IMR-90 (cell line): ENCODE data around the gene RBL2. TPM values are rescaled to one million over a fixed set of nuclear protein-coding genes. Genes with fewer than 3 reads are reported as not detected.

Source experiments
- ATAC-seq: fragments of 200-7000 bp; cut with Tn5 transposase; 2 replicates; pipeline ENCODE4 v1.9.1; 2020; ENCODE audit warnings: low read depth, mild to moderate bottlenecking, moderate library complexity
- BruUV-seq: library from RNA; stranded (reverse); fragments of 400-500 nt; replicated peaks from 2 replicates; lab custom pipeline; 2021; lab: Mats Ljungman, UMichigan
- CTCF ChIA-PET: fragments of 300-600 bp; formaldehyde crosslinking; extraction: SDS; loops from one replicate; lab custom pipeline; 2021; ENCODE audit warnings: antibody characterized with exemption; lab: Yijun Ruan, JAX
- POLR2A ChIA-PET: fragments of 300-600 bp; sonication (Branson Sonifier 250); formaldehyde crosslinking; loops from one replicate; lab custom pipeline; 2022; ENCODE audit warnings: antibody characterized with exemption; ENCODE audit not compliant: unreplicated experiment; lab: Charles Lee
- DNase-seq: peaks from one replicate; pipeline ENCODE4 v3.0.0; 2013
- H2AFZ ChIP-seq: replicated peaks from 2 replicates; pipeline ENCODE3; 2013; ENCODE audit warnings: low read length, mild to moderate bottlenecking; ENCODE audit not compliant: poor library complexity
- H2AK5ac ChIP-seq: 2 replicates; pipeline ENCODE4 v1.6.1; 2013; ENCODE audit warnings: low read depth, low read length, inconsistent platforms
- H2AK9ac ChIP-seq: replicated peaks from 2 replicates; pipeline ENCODE3; 2013; ENCODE audit warnings: mild to moderate bottlenecking, low read depth, low read length, moderate library complexity; ENCODE audit not compliant: poor library complexity
- H2BK120ac ChIP-seq: 2 replicates; pipeline ENCODE4 v1.6.1; 2013; ENCODE audit warnings: low read depth, low read length, inconsistent platforms
- H2BK15ac ChIP-seq: 3 replicates; pipeline ENCODE4 v1.6.1; 2013; ENCODE audit warnings: low read depth, low read length, inconsistent platforms
- H2BK20ac ChIP-seq: 2 replicates; pipeline ENCODE4 v1.6.1; 2013; ENCODE audit warnings: low read depth, mild to moderate bottlenecking, inconsistent platforms, low read length, moderate library complexity
- H2BK5ac ChIP-seq: 2 replicates; pipeline ENCODE4 v1.6.1; 2013; ENCODE audit warnings: mild to moderate bottlenecking, low read depth, low read length, inconsistent platforms; ENCODE audit not compliant: poor library complexity, severe bottlenecking
- H3K14ac ChIP-seq: replicated peaks from 2 replicates; pipeline ENCODE4 v1.6.1; 2013; ENCODE audit warnings: low read depth, low read length, inconsistent platforms
- H3K18ac ChIP-seq: 2 replicates; pipeline ENCODE4 v1.6.1; 2013; ENCODE audit warnings: low read depth, low read length, control low read depth
- H3K23ac ChIP-seq: 2 replicates; pipeline ENCODE4 v1.6.1; 2013; ENCODE audit warnings: low read depth, low read length, inconsistent platforms
- H3K27ac ChIP-seq: 2 replicates; pipeline ENCODE4 v1.5.1; 2013; ENCODE audit warnings: mild to moderate bottlenecking, control low read depth, low read length; ENCODE audit not compliant: insufficient read depth
- H3K27me3 ChIP-seq: 2 replicates; pipeline ENCODE4 v1.6.1; 2013; ENCODE audit warnings: low read length; ENCODE audit not compliant: control insufficient read depth, insufficient read depth
- H3K36me3 ChIP-seq: 2 replicates; pipeline ENCODE4 v1.6.1; 2013; ENCODE audit warnings: low read length, mixed read lengths; ENCODE audit not compliant: control insufficient read depth, insufficient read depth
- H3K4ac ChIP-seq: 2 replicates; pipeline ENCODE4 v1.6.1; 2013; ENCODE audit warnings: low read depth, low read length, inconsistent platforms
- H3K4me1 ChIP-seq: 2 replicates; pipeline ENCODE4 v1.6.1; 2013; ENCODE audit warnings: low read length, mixed read lengths; ENCODE audit not compliant: control insufficient read depth, insufficient read depth
- H3K4me2 ChIP-seq: 2 replicates; pipeline ENCODE4 v1.6.1; 2013; ENCODE audit warnings: low read depth, mild to moderate bottlenecking, control low read depth, low read length, moderate library complexity
- H3K4me3 ChIP-seq: 2 replicates; pipeline ENCODE4 v1.5.1; 2013; ENCODE audit warnings: low read depth, mild to moderate bottlenecking, control low read depth, low read length, moderate library complexity; ENCODE audit not compliant: insufficient read depth
- H3K56ac ChIP-seq: 2 replicates; pipeline ENCODE4 v1.6.1; 2013; ENCODE audit warnings: low read length, inconsistent platforms; ENCODE audit not compliant: insufficient read depth; ENCODE audit errors: extremely low read depth
- H3K79me1 ChIP-seq, 2 experiments: 2 replicates each; pipeline ENCODE4 v1.6.1; 2013; ENCODE audit warnings: low read length in 2 of 2, inconsistent platforms in 1 of 2, low read depth in 1 of 2
- H3K9ac ChIP-seq: 2 replicates; pipeline ENCODE4 v1.6.1; 2013; ENCODE audit warnings: low read depth, low read length, control low read depth
- H3K9me1 ChIP-seq: 2 replicates; pipeline ENCODE4 v1.6.1; 2013; ENCODE audit warnings: low read length, inconsistent platforms; ENCODE audit not compliant: insufficient read depth
- H3K9me3 ChIP-seq: 2 replicates; pipeline ENCODE4 v1.6.1; 2013; ENCODE audit warnings: low read length; ENCODE audit not compliant: control insufficient read depth, insufficient read depth
- H4K20me1 ChIP-seq: 2 replicates; pipeline ENCODE4 v1.6.1; 2013; ENCODE audit warnings: low read length, inconsistent platforms; ENCODE audit not compliant: insufficient read depth
- H4K5ac ChIP-seq: 2 replicates; pipeline ENCODE4 v1.6.1; 2013; ENCODE audit warnings: mild to moderate bottlenecking, low read depth, low read length, control low read depth
- H4K8ac ChIP-seq, 2 experiments: 2 replicates each; pipeline ENCODE4 v1.6.1; 2013; ENCODE audit warnings: low read depth in 2 of 2, low read length in 2 of 2, control low read depth in 1 of 2, inconsistent platforms in 1 of 2
- H4K91ac ChIP-seq: 2 replicates; pipeline ENCODE4 v1.6.1; 2013; ENCODE audit warnings: low read depth, low read length, inconsistent platforms; ENCODE audit not compliant: insufficient read depth
- CEBPB ChIP-seq: IDR thresholded peaks from 2 replicates; pipeline ENCODE4 v1.6.1; 2012; ENCODE audit warnings: low read depth, low read length, improper control_type of control experiment
- CTCF ChIP-seq: conservative IDR thresholded peaks from 2 replicates; pipeline ENCODE4 v1.5.1; 2012; ENCODE audit warnings: mild to moderate bottlenecking, low read depth, low read length, improper control_type of control experiment
- WGBS, 2 experiments: methylation state at CpG; one replicate each; pipeline versions ENCODE4 v1.1.5 to v1.1.7; 2013; ENCODE audit warnings: missing lambda C conversion rate in 2 of 2; ENCODE audit not compliant: insufficient read length in 1 of 2; ENCODE audit errors: extremely low coverage in 2 of 2; 5-methylcytosine and 5-hydroxymethylcytosine counted together
- dilution Hi-C: fragments of 300-500 bp; cut with HindIII; formaldehyde crosslinking; loops from one replicate; pipeline ENCODE4 v1.14.3; 2018; ENCODE audit warnings: low sequenced_read_pairs; ENCODE audit not compliant: unreplicated experiment
- in situ Hi-C: fragments of 300-500 bp; cut with MboI; formaldehyde crosslinking; loops from 3 replicates; pipeline ENCODE4 v1.14.3; 2019; ENCODE audit warnings: low sequenced_read_pairs, inconsistent platforms, mixed read lengths
- intact Hi-C: fragments of 100-400 bp; cut with micrococcal nuclease; formaldehyde crosslinking; loops from 2 replicates; pipeline ENCODE4 v1.10.0; 2022
- polyA plus RNA-seq, 3 experiments: library from polyadenylated mRNA; depleted of rRNA; stranded (reverse); fragments of >200 nt; gene quantifications; 2 replicates each; pipeline ENCODE4 v1.2.3, GENCODE V29; 2012; ENCODE audit warnings: low replicate concordance in 1 of 3
- total RNA-seq: library from RNA; depleted of rRNA; stranded (reverse); fragments of >200 nt; gene quantifications from 2 replicates; pipeline ENCODE4 v1.2.3, GENCODE V29; 2012

The RBL2 gene
- total and polyA plus RNA-seq, 2 of the 4 experiments (the other 2 are of a cell fraction), result 19.7 to 23.4 TPM

GRCh38 chr16:53429221-53429943 is 4.9 kb upstream of the RBL2 start:
- no peaks in the 10 kb centered on the region for H3K27me3 ChIP-seq
- H2AFZ ChIP-seq, result no peak overlapping the region
- H3K4me2 ChIP-seq, result no peak overlapping the region
- H3K56ac ChIP-seq, result no peak overlapping the region
- no peak overlapping the region for H4K8ac ChIP-seq
- WGBS, 2 experiments, result no CpG with 5 or more reads among the region's 4 CpGs
- intact Hi-C loops (no loop called here), in situ Hi-C loops (loop anchor here (25.0 kb wide), 1 partner anchor 367 kb away; the partner anchor contains the start of genes CHD9 and CHD9NB), dilution Hi-C loops (no loop called here)
- H4K20me1 ChIP-seq, result no peaks in the 10 kb centered on the region
- H3K14ac ChIP-seq, result no peak overlapping the region
- H3K4me1 ChIP-seq, result no peaks in the 10 kb centered on the region
- H3K4me3 ChIP-seq, result no peak overlapping the region
- TF ChIP-seq CTCF, result no peak
- TF ChIP-seq CEBPB, result peak; percentile 40
- no peak overlapping the region for H4K5ac ChIP-seq
- POLR2A ChIA-PET, result no interaction called here
- BruUV-seq, result no TSS peak
- H3K9ac ChIP-seq, result no peak overlapping the region
- H2BK120ac ChIP-seq, result no peak overlapping the region
- ATAC-seq (peak; percentile 14; the same call in 1 of the 2 replicates), DNase-seq (peak; percentile 79)
- H3K9me1 ChIP-seq, result 0 out of 2 replicates have a peak, but pooled peaks cover 4% of the 10 kb centered on the region
- no peak overlapping the region for H2BK20ac ChIP-seq
- H3K23ac ChIP-seq, result no peak overlapping the region
- no peak overlapping the region for H4K91ac ChIP-seq
- no peak overlapping the region for H2AK9ac ChIP-seq
- no peak overlapping the region for H2BK5ac ChIP-seq
- no peak overlapping the region for H2BK15ac ChIP-seq
- H3K18ac ChIP-seq, result no peak overlapping the region
- no peak overlapping the region for H3K4ac ChIP-seq
- H3K9me3 ChIP-seq, result no peaks in the 10 kb centered on the region
- no peaks in the 10 kb centered on the region for H3K36me3 ChIP-seq
- 0 out of 4 replicates have a peak, but pooled peaks cover 0 to 3% of the 10 kb centered on the region in 2 experiments for H3K79me1 ChIP-seq
- H3K27ac ChIP-seq, result no peak overlapping the region
- no peak overlapping the region for H2AK5ac ChIP-seq
- CTCF ChIA-PET, result no interaction called here
